H54 (cell line): ENCODE results near the gene PRRX2.
A peak's percentile ranks its signal among the peaks of the same experiment; 100 is the strongest.

Experiments used
- DNase-seq: peaks from one replicate; pipeline ENCODE4 v3.0.0; 2011; ENCODE audit warnings: low spot score, mixed read lengths; ENCODE audit not compliant: insufficient read length
- FAIRE-seq: peaks from 3 replicates; lab custom pipeline; 2011; peaks lifted over from hg19 to GRCh38; lab: Jason Lieb, UNC
- POLR2A ChIP-seq: IDR thresholded peaks from 2 replicates; pipeline ENCODE4 v1.6.1; 2011; ENCODE audit warnings: low read depth, mild to moderate bottlenecking, low read length

The PRRX2 gene

DNA sequence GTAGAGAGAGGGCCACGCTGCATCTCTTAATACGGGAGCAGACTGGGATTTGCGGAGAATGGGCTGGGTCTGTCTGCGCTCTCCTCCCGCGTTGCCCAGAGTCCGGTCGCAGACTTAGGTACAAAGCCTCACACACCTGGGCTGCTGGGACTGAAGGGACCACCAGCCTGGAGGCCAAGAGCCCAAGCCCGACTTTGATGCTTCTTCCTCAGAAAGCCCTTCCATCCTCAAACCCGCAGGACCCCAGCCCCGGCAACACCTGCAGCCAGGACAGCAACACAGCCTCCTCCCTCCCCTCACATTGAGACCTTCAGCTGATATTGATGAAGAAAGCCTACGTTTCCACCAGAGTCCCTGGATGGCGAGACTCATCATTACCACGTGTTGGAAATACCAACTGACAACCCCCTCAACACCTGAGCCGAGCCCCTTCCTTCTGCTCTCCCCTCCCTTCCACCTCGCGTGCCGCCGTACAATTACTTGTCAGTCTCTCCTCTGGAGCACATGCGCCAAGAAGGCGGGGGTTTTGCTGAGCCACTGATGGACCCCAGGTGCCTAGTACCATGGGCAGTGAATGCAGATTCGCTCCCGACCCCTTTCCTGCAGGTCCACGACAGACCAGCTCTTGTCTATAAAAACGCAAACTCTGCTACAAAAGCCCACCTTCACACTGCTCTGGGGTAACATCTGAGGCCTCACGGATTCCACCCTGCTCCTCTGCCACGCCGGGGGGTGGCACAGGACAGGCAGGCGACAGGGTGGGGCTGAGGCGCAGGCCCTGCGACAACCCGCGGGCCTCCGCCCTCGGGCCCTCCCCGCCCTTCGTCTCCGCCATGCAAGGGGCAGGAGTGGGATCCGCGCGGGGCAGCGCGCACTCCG, 24.3 kb upstream of the PRRX2 start:
- FAIRE-seq = no peak
- no peak for TF ChIP-seq POLR2A
- DNase-seq = no peak

DNA sequence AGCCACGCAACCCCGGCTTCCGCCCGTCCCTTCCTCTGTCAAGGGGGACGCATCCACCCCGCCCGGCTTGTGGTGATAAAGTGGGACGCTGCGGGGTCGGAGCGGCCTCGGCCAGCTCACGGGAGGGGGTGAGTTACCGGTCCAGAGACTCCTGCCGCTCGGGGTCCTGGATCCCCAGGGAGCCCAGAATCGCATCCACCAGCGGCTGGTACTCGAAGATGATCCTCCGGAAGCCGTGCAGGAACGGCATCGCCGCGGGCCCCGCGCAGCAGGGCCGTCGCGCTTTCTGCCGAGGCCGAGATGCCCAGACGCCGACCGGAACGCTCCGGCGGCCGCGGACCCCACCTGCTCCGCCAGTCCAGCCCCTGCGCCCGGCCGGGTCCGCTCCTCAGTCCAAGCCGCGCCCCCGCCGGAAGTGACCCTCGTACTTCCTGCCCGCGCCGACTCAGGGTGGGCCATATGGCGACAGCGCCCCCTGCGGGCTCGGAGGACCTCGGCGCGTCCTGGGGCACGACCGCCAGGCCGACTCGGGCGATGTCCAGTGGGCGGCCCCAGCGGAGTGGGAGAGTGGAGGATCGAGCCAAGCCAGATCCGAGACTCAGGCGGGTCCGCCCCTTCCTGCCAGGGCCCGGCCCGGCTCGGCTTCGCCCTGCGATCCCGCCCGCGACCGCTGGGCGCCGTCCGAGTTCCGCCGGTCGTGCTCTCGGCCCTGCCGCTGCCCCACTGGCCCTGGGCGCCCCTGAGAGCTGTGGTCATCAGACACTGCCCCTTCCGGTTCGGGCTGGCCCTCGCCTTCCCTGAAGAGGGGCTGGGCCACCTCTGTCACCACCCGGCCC, 23.5 kb upstream of the PRRX2 start, which contains the start of gene ASB6:
Gene ASB6, minus strand, starts transcription at position 402 of the 836 bp plus-strand sequence. Its CDS starts 152 bp downstream, at position 250.
- FAIRE-seq (no peak), DNase-seq (peak; percentile 94)
- peak; percentile 45; the same call in 1 of the 2 replicates for TF ChIP-seq POLR2A

DNA sequence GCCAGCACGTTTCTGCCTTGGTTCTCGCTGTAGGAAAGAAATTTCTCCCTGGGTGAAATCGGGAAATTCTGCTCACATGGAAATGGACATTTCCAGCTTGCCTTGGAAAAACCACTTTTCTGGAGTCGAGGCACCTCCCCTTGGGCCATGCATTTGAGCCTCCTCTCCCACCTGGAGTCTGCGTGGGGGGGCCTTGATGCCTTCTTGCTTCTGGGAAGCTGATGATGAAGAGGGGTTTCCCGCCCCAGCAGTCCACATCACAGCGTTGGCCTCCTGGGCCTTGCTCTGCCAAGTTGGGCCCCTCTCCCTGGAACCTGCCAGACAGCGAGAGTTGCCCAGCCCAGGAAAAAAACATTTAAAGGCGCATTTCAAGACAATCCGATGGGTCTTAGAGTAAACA, 21.7 kb upstream of the PRRX2 start:
- no peak for DNase-seq
- FAIRE-seq = no peak
- TF ChIP-seq POLR2A = no peak

GRCh38 chr9:129644365-129644764, 21.1 kb upstream of the PRRX2 start:
- TF ChIP-seq POLR2A = no peak
- DNase-seq (no peak), FAIRE-seq (no peak)

GRCh38 chr9:129644902-129645301, 20.5 kb upstream of the PRRX2 start:
- no peak for DNase-seq
- FAIRE-seq = no peak
- no peak for TF ChIP-seq POLR2A

DNA sequence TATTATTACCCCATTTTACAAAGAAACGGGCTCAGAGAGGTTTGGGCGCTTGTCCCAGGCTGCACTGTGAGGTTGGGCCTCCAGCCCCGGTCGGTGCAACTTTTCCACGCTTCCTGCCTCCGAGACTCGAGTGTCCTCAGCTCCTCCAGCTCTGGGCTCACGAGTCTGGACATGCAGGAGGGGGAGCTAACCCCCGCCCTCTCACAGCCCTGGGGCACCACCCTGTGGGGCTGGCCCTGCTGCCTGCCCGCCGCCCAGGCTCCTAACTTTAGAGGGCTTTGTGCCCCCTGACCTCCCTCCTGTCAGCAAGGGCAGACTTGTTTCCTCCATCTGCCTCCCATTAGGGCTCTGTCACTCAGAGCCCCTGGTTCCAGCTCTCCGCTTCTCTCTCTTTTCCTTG, 19.2 kb upstream of the PRRX2 start:
- no peak for TF ChIP-seq POLR2A
- no peak for FAIRE-seq
- DNase-seq = no peak

DNA sequence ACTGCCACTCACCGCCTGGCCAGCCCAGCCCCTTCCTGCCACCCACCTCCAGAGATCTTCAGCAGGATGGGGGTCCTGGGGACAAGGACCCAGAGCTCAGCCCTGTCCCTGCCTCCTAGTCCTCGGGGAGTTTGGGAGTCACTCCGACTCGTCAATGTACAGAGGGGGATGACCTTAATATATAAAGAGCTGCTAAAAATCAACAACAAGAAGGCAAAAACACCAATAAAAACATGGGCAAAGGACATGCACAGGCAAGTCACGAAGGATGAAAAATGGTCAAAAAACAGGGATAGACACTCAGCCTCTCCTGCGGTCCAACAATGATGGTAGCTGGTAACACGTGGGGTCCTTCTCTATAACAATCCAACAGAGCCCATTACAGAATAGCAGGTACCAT, 18.8 kb upstream of the PRRX2 start:
- TF ChIP-seq POLR2A = no peak
- DNase-seq (no peak), FAIRE-seq (no peak)

DNA sequence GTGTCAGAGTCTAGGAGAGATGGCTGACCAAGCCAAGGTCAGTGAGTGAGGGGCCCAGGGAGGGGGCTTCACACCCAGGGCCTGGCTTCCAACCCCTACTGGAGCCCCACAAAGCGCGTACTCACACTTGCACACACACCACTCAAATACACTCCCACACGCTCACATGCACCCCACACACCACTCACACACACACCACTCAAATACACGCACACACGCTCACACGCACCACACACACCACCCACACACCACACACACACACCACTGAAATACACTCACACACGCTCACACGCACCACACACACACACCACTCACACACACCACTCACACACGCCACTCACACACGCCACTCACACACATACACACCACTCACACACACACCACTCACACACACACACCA, 17.8 kb upstream of the PRRX2 start:
- no peak for TF ChIP-seq POLR2A
- FAIRE-seq = no peak
- no peak for DNase-seq

DNA sequence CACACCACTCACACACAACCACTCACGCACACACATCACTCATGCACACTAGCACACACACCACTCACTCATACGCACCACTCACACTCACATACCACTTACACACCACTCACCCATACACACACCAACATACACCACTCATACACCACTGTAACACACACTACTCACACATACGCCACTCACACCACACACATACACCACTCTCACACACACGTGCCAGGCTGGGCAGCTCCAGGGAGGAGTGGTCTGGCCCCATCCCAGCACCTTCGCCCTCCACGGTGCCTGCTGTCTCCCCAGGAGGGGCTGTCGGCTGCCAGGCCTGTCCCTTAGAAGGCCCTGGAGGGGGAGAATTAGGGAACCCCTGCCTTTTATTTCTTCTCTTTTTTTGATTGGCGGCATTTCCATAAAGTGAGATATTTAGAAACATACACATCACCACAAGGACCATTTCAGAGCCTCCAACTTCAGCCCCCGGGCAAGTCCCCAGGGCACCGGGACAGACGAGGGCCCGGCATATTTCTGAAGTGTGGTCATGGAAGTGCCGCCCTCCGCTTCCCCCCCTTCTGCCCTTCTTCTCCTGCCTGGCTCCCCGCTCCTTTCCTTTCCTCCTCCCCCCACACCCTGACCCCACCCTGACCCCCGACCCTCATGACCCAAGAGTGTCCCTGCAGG, 17.2 kb upstream of the PRRX2 start:
- FAIRE-seq = no peak
- DNase-seq = no peak
- no peak for TF ChIP-seq POLR2A

- no peak for TF ChIP-seq POLR2A
- no peak for DNase-seq
- FAIRE-seq = no peak
Measured at GRCh38 chr9:129648764-129649115, 16.7 kb upstream of the PRRX2 start.

DNA sequence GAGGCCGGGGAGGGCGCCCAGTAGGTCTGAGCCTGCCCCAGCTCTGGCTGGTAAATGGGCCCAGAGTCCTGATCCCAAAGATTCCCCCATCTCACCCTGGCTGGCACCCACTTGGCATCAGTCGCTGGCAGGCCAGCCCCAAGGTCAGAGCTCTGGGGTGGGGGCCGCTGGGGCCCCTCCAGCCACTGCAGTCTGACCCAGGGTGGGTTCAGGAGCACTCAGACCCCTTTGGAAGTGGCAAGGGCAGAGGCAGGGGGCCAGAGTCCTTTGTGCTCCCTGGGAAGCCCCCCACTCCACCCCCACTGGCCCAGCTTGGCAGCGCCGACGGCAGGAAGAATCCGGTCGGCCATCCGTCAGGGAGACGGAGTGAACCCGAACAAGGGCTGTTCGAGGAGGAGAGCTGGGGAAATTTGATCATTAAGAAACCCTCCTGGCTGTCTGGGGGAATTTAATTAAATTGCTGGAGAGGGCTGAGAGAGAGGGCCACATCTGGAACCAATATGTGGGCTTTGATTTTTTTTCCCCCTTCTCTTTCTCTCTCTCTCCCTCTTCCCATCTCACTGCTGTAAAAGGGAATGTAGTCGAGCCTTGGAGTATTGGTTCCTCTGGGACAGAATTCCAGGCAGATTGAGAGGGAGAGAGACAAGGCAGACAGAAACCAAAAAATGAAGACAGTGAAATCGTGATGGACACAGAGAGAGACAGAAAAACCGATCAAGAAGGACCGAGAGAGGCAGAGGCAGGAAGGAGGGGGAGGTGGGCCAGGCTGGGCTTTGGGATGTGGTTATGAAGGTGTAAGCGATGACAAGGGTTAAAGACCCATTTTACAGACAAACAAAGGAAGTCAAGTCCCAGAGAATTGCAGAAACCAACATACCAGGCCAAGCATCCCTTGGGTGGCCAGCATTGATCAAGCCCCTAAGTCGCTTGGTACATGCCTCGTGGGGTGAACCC, 15.4 kb upstream of the PRRX2 start:
- no peak for FAIRE-seq
- no peak for DNase-seq
- TF ChIP-seq POLR2A = no peak

DNA sequence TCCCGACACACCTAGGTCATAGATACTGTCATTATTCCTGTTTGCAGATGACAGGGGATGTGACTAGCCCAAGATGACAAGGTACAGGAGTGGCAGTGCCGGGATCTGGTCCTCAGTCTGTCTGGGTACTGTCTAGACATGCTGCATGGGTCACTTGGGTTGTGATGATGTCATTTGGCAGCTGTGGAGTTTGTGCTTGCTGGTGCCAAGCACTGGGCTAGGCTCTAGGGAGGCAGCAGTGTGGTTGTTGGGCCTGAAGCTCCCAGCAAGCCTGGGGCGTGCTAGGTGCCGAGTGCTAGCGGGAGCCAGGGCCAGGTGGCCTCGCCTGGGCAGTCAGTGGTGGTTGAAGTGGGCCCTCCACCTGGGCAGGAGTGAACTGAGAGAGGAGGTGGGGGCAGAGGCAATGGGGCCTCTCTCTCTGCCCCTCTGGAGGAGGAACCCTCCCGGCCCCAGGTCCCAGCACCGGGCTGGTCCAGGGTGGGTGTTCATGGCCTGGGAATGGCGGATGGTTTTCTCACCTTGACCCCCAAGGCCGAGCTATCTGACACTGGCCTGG, 14.7 kb upstream of the PRRX2 start:
- TF ChIP-seq POLR2A = no peak
- no peak for FAIRE-seq
- no peak for DNase-seq
